Keratinocyte (primary cell): ENCODE data around the gene CKAP2. TPM values are rescaled to one million over a fixed set of nuclear protein-coding genes. Genes with fewer than 3 reads are reported as not detected.

Experiments used
- DNase-seq: peaks from one replicate; pipeline ENCODE4 v3.0.0-alpha.2; 2011; ENCODE audit warnings: low read depth, missing footprints, low spot score
- FAIRE-seq: peaks from 2 replicates; lab custom pipeline; 2011; peaks lifted over from hg19 to GRCh38; lab: Jason Lieb, UNC
- H2AFZ ChIP-seq: 2 replicates; pipeline ENCODE4 v1.6.0; 2012; ENCODE audit warnings: low read length, control low read depth, inconsistent platforms; ENCODE audit not compliant: control insufficient read depth
- H3K27ac ChIP-seq: 2 replicates; pipeline ENCODE4 v1.5.1; 2011; ENCODE audit warnings: low read length; ENCODE audit not compliant: control insufficient read depth, insufficient read depth
- H3K27me3 ChIP-seq: 3 replicates; pipeline ENCODE4 v1.6.0; 2011; ENCODE audit warnings: low read length; ENCODE audit not compliant: control insufficient read depth, insufficient read depth; ENCODE audit errors: extremely low read depth
- H3K36me3 ChIP-seq, 2 experiments: 2 replicates in 1 of 2; 3 replicates in 1 of 2; pipeline ENCODE4 v1.5.1; 2011; ENCODE audit warnings: low read length in 2 of 2, mild to moderate bottlenecking in 1 of 2; ENCODE audit not compliant: control insufficient read depth in 2 of 2, insufficient read depth in 2 of 2; ENCODE audit errors: extremely low read depth in 1 of 2
- H3K4me1 ChIP-seq: 3 replicates; pipeline ENCODE4 v1.5.1; 2011; ENCODE audit warnings: low read length; ENCODE audit not compliant: control insufficient read depth, insufficient read depth; ENCODE audit errors: extremely low read depth
- H3K4me2 ChIP-seq: 3 replicates; pipeline ENCODE4 v1.6.0; 2011; ENCODE audit warnings: low read depth, low read length; ENCODE audit not compliant: control insufficient read depth, insufficient read depth; ENCODE audit errors: extremely low read depth
- H3K4me3 ChIP-seq, 3 experiments: fragments of 200-600 bp in 1 of 3; sonication (generic) in 1 of 3; 2 replicates in 2 of 3; 3 replicates in 1 of 3; pipeline ENCODE4 v1.5.1; 2011 to 2016; ENCODE audit warnings: low read length in 3 of 3, mild to moderate bottlenecking in 3 of 3, control low read depth in 2 of 3, inconsistent platforms in 1 of 3, low read depth in 1 of 3, mixed read lengths in 1 of 3, mixed run types in 1 of 3, moderate library complexity in 1 of 3; ENCODE audit not compliant: control insufficient read depth in 2 of 3, insufficient read depth in 2 of 3; ENCODE audit errors: extremely low read depth in 1 of 3
- H3K79me2 ChIP-seq: 2 replicates; pipeline ENCODE4 v1.6.0; 2012; ENCODE audit warnings: low read length; ENCODE audit not compliant: control insufficient read depth, insufficient read depth
- H3K9ac ChIP-seq: 3 replicates; pipeline ENCODE4 v1.6.0; 2011; ENCODE audit warnings: low read length; ENCODE audit not compliant: control insufficient read depth, insufficient read depth; ENCODE audit errors: extremely low read depth
- H3K9me1 ChIP-seq: 3 replicates; pipeline ENCODE4 v1.6.0; 2011; ENCODE audit warnings: low read length; ENCODE audit not compliant: control insufficient read depth, insufficient read depth; ENCODE audit errors: extremely low read depth
- H3K9me3 ChIP-seq: 2 replicates; pipeline ENCODE4 v1.5.1; 2012; ENCODE audit warnings: low read depth, low read length; ENCODE audit not compliant: control insufficient read depth
- H4K20me1 ChIP-seq: 3 replicates; pipeline ENCODE4 v1.6.0; 2011; ENCODE audit warnings: low read length; ENCODE audit not compliant: control insufficient read depth, insufficient read depth; ENCODE audit errors: extremely low read depth
- EZH2 ChIP-seq: IDR thresholded peaks from one replicate; pipeline ENCODE4 v1.6.1; 2012; ENCODE audit warnings: inconsistent platforms, mild to moderate bottlenecking, low read length, moderate library complexity
- dilution Hi-C: fragments of 300-500 bp; cut with MboI; formaldehyde crosslinking; loops from one replicate; pipeline ENCODE4 v1.7.0; 2020; ENCODE audit warnings: low sequenced_read_pairs; ENCODE audit not compliant: extremely low pct_ligation_motif_present
- polyA plus RNA-seq, 5 experiments: library from polyadenylated mRNA; depleted of rRNA in 3 of 5; stranded (reverse) in 3 of 5; stranded (forward) in 1 of 5; unstranded in 1 of 5; fragments of >200 nt; gene quantifications; 1 replicate in 1 of 5; 2 replicates in 3 of 5; 3 replicates in 1 of 5; pipeline versions ENCODE4 v1.2.1 to v1.2.3, GENCODE V29; 2011 to 2012; ENCODE audit warnings: missing spikeins in 2 of 5, low read depth in 1 of 5, low replicate concordance in 1 of 5
- TF ChIP-seq, protein P1 (sequence below), 3 experiments: IDR thresholded peaks in 1 of 3; conservative IDR thresholded peaks in 1 of 3; optimal IDR thresholded peaks in 1 of 3; 2 replicates in 2 of 3; 3 replicates in 1 of 3; pipeline versions ENCODE3 to v1.5.1; 2011; ENCODE audit warnings: low read length in 3 of 3, mild to moderate bottlenecking in 3 of 3, moderate library complexity in 2 of 3, control low read depth in 1 of 3, inconsistent platforms in 1 of 3; ENCODE audit not compliant: insufficient read depth in 2 of 3; ENCODE audit errors: extremely low read depth in 1 of 3

The CKAP2 gene
- polyA plus RNA-seq, 1 donor (not counting 4 experiments of a cell fraction or from before 2014, with no cell fraction given), result 29.7 TPM

DNA sequence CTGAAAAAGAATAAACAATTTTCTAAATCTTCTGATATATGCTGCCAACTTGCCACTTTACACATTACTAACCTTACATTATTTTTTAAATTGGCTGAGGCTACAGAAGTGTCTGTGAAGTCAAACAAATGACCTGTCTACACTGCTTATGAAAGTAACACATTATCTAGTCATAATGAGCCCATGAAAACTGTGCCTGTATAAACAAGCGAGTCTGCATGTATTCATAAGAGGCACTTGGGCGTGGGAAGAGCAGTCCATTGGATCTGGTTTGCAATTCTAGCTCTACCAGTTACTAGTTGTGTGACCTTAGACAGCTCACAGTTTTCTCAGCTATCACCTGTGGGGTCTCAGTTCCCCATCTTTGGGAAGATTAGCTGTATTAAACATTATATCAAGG, 7.9 kb upstream of the CKAP2 start:
- no peaks in the 10 kb centered on the region for H3K27me3 ChIP-seq
- peaks cover 29% of the 10 kb centered on the region for H3K4me1 ChIP-seq
- H3K4me3 ChIP-seq, result peak overlapping the region in 2 of 3 experiments; percentile 6 to 12
- peaks cover 58% of the 10 kb centered on the region for H3K79me2 ChIP-seq
- peak overlapping the region; percentile 60 for H3K27ac ChIP-seq
- H3K9me1 ChIP-seq, result no peaks in the 10 kb centered on the region
- H3K4me2 ChIP-seq, result peak overlapping the region; percentile 85
- FAIRE-seq, result peak; percentile 52
- peaks cover 2 to 3% of the 10 kb centered on the region in 2 experiments for H3K36me3 ChIP-seq
- H3K9ac ChIP-seq, result peak overlapping the region; percentile 20
- H3K9me3 ChIP-seq, result no peaks in the 10 kb centered on the region
- no peak for DNase-seq
- no peak for TF ChIP-seq EZH2
- TF ChIP-seq, protein P1, sequence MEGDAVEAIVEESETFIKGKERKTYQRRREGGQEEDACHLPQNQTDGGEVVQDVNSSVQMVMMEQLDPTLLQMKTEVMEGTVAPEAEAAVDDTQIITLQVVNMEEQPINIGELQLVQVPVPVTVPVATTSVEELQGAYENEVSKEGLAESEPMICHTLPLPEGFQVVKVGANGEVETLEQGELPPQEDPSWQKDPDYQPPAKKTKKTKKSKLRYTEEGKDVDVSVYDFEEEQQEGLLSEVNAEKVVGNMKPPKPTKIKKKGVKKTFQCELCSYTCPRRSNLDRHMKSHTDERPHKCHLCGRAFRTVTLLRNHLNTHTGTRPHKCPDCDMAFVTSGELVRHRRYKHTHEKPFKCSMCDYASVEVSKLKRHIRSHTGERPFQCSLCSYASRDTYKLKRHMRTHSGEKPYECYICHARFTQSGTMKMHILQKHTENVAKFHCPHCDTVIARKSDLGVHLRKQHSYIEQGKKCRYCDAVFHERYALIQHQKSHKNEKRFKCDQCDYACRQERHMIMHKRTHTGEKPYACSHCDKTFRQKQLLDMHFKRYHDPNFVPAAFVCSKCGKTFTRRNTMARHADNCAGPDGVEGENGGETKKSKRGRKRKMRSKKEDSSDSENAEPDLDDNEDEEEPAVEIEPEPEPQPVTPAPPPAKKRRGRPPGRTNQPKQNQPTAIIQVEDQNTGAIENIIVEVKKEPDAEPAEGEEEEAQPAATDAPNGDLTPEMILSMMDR (optimal IDR thresholded peaks at IDR 0.05 in 1 of 3, IDR thresholded peaks at IDR 0.05 in 1 of 3, conservative IDR thresholded peaks at IDR 0.05 in 1 of 3; ENCODE audit: extremely low read depth in 1 of 3, insufficient read depth in 2 of 3, low read length in 3 of 3), result no peak
- H4K20me1 ChIP-seq, result no peaks in the 10 kb centered on the region
- dilution Hi-C loops, result no loop called here
- H2AFZ ChIP-seq, result no peak overlapping the region

DNA sequence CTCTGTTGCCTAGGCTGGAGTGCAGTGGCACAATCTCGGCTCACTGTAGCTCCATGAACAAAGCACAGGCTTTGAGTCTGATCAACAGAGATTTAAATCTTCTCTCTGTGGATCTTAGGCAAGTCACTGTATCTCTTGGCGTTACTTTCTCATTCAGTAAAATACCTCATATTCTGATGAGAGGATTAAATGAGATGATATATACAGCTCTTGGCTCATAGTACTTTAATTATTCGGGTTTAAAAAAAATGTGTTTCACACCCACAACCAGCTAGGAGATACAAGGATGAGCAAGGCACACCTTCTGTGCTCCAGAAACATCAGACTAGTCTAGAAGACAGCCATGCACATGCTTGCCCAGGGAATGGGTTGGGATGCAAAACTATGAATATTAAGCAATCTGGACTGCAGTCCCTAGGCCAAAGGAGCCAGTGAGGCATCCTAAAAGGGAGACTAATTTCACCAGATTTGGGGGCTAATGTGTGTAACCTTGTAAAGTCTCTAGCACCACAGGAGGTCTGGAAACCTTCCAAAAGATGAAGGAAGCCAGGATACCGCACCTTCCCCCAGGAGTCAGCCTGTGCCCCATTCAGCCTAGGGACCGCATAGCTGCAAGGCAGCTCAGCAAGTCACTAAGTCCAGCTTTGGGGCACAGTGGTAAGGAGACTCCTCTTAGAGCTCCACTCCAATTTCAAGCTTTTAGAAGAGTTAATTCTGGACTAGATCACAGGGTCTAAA, 7.3 kb upstream of the CKAP2 start:
- H3K9me3 ChIP-seq, result no peaks in the 10 kb centered on the region
- H3K4me1 ChIP-seq, result peaks cover 29% of the 10 kb centered on the region
- H3K9me1 ChIP-seq, result no peaks in the 10 kb centered on the region
- H3K36me3 ChIP-seq, result peaks cover 2 to 3% of the 10 kb centered on the region in 2 experiments
- peak overlapping the region in 2 of 3 experiments; percentile 68 to 71 for H3K4me3 ChIP-seq
- no peaks in the 10 kb centered on the region for H4K20me1 ChIP-seq
- peak overlapping the region; percentile 79 for H3K27ac ChIP-seq
- dilution Hi-C loops, result no loop called here
- no peak for TF ChIP-seq EZH2
- TF ChIP-seq, protein P1 (optimal IDR thresholded peaks at IDR 0.05 in 1 of 3, IDR thresholded peaks at IDR 0.05 in 1 of 3, conservative IDR thresholded peaks at IDR 0.05 in 1 of 3; ENCODE audit: extremely low read depth in 1 of 3, insufficient read depth in 2 of 3, low read length in 3 of 3), result no peak
- FAIRE-seq (peak; percentile 81), DNase-seq (no peak)
- H3K27me3 ChIP-seq, result no peaks in the 10 kb centered on the region
- H2AFZ ChIP-seq, result no peak overlapping the region
- peak overlapping the region; percentile 93 for H3K9ac ChIP-seq
- peaks cover 52% of the 10 kb centered on the region for H3K79me2 ChIP-seq
- H3K4me2 ChIP-seq, result peak overlapping the region; percentile 85
